ENCODE measurements around the gene KIDINS220. TPM values are rescaled to one million over a fixed set of nuclear protein-coding genes. Genes with fewer than 3 reads are reported as not detected.
A peak's percentile ranks its signal among the peaks of the same experiment; 100 is the strongest.

Gene KIDINS220
- total and polyA plus RNA-seq, 8 donors, result 60.5 to 113 (median 95.0) TPM

DNA sequence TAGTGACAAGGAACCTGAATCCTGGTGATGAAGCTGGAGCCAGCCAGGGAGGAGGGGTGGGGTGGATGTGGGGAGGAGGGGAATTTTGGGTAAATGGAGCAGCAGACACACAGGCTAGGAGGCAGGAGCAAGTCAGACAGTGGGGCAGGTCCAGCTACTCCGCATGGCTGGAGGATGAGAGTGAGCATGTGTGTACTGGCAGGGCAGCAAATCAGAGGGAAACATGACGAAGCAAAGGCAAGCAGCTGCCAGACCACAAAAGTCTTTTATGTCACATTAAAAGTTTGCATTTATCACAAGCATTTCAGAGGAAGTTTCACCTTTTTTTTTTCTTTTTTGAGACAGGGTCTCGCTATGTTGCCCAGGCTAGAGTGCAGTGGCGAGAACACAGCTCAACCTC is 11.9 kb upstream of the KIDINS220 start:
- ATAC-seq (peak; percentile 45), DNase-seq (no peak)
- Histone ChIP-seq H3K36me3 (no peaks in the 10 kb centered on the region), H3K4me3 (no peak overlapping the region), H3K27me3 (no peaks in the 10 kb centered on the region), H3K27ac (no peak overlapping the region), H3K9me3 (no peaks in the 10 kb centered on the region), H3K4me1 (no peaks in the 10 kb centered on the region)
- TF ChIP-seq, protein P1, sequence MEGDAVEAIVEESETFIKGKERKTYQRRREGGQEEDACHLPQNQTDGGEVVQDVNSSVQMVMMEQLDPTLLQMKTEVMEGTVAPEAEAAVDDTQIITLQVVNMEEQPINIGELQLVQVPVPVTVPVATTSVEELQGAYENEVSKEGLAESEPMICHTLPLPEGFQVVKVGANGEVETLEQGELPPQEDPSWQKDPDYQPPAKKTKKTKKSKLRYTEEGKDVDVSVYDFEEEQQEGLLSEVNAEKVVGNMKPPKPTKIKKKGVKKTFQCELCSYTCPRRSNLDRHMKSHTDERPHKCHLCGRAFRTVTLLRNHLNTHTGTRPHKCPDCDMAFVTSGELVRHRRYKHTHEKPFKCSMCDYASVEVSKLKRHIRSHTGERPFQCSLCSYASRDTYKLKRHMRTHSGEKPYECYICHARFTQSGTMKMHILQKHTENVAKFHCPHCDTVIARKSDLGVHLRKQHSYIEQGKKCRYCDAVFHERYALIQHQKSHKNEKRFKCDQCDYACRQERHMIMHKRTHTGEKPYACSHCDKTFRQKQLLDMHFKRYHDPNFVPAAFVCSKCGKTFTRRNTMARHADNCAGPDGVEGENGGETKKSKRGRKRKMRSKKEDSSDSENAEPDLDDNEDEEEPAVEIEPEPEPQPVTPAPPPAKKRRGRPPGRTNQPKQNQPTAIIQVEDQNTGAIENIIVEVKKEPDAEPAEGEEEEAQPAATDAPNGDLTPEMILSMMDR (IDR thresholded peaks at IDR 0.05), result no peak
- intact Hi-C loops (cut with DNase I), result no loop called here

DNA sequence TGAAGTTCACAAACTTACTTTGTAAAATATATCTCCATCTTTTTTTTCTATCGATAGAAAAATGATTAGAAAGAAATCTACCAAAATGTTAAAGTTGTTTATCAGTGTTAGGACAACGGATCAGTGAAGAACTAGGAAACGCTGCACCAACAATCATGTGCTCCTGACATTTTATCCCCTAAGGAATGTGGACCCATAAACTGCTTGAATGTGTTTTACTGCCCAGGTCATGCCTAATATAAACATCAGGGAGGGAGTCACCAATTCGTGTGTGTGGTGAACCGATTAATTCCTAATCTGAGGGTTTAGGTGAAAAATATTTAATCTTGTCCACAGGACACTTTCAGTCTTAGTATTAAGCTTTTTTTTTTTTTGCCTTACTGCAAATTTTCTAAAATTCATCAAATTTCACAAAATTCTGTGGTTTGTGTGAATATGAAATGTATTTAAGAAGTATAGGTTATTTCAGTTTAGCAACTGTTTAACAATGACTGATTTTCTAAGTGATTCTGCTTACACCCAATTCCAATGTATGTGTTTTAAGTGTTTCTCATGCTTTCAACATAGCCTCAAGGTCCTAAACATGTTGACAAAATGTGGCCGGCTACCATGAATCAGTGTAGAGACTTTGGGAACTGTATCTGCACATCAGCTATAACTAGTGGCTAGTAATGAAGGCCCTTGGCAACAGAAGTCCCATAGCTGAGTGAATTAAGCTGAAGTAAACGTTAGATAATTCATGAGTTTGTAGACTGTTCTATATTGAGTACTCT is 11.1 kb upstream of the KIDINS220 start:
- H3K9me3 ChIP-seq, result no peaks in the 10 kb centered on the region
- ATAC-seq, result no peak
- H3K36me3 ChIP-seq, result no peaks in the 10 kb centered on the region
- intact Hi-C loops (cut with DNase I), result no loop called here
- TF ChIP-seq, protein P1 (IDR thresholded peaks at IDR 0.05), result no peak
- H3K4me1 ChIP-seq, result no peaks in the 10 kb centered on the region
- no peak for DNase-seq
- no peak overlapping the region for H3K4me3 ChIP-seq
- H3K27me3 ChIP-seq, result no peaks in the 10 kb centered on the region
- no peak overlapping the region for H3K27ac ChIP-seq

DNA sequence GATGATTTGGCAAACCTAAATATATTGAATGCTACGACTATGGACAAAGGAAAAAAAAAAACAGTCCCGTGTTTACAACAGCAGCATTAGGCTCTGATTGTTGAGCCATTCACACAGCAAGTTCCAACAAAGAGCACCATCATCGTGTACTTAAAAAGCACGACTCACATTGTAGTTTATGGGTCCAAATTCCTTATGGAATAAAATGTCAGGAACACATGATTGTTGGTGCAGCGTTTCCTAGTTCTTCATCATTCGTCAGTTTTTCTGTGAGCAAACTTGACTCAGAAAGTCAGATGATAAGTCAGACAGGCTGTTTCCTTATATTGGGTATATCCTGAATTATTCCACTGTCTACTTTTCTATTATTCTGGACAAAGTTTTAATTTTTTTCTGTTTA is 10.0 kb upstream of the KIDINS220 start:
- DNase-seq (no peak), ATAC-seq (no peak)
- Histone ChIP-seq H3K36me3 (no peaks in the 10 kb centered on the region), H3K27me3 (no peaks in the 10 kb centered on the region), H3K4me3 (no peak overlapping the region), H3K27ac (no peak overlapping the region), H3K9me3 (no peaks in the 10 kb centered on the region), H3K4me1 (no peaks in the 10 kb centered on the region)
- TF ChIP-seq, protein P1 (IDR thresholded peaks at IDR 0.05), result no peak
- intact Hi-C loops (cut with DNase I), result no loop called here

DNA sequence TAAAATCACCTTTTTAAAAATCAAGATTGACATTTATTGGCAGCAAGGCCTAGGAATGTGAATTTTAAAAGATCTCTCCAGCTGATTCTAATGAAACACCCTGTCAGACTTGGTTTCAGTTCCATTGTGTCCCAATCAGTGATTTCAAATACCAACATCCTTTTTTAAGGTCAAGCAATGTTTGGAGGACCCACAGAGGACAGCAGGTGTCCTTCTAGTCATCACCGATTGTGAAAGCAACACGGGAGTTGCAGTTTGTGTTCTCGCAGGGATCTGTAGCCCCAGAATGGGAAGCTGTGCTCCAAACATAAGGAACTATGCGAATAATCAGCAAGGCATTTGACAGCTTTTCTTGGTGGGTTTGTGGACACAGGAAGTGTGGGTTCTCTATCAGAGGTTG is 4.5 kb upstream of the KIDINS220 start:
- H3K27ac ChIP-seq, result no peak overlapping the region
- no peak overlapping the region for H3K4me3 ChIP-seq
- peaks cover 0 to 16% of the 10 kb centered on the region in 2 donors for H3K4me1 ChIP-seq
- TF ChIP-seq, protein P1 (IDR thresholded peaks at IDR 0.05), result no peak
- H3K27me3 ChIP-seq, result no peaks in the 10 kb centered on the region
- ATAC-seq (no peak), DNase-seq (no peak)
- no peaks in the 10 kb centered on the region for H3K9me3 ChIP-seq
- no peaks in the 10 kb centered on the region for H3K36me3 ChIP-seq
- intact Hi-C loops (cut with DNase I), result no loop called here

DNA sequence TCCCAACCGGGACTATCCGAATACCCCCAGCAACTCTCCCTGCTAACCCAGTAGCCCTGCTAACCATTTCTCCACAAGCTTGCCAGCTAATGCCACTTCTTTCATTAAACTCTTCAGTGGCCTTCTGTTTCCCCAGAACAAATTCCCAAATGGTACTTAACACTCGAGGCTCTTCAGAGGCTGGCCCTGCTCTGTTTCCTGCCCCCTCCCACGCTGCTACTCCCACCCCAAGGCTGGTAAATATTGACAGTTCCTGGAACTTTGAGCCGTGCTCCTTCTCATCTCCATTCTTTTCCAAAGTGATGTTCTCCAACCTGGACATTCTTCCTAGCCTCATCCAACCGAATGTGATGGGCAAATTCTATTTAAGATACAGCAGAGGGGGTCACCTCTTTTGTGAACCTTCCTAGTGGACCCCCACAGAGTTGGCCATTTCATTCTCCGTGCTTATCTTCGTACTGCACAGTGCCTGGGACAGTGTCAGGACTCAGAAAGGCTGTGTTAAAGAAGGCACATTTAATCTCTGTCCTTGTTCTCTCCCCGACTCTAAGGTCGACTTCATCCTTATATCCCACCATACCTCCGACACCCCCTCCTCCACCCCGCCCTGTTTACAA is 3.2 kb upstream of the KIDINS220 start:
- DNase-seq (peak in 1 of 4 donors; percentile 39), ATAC-seq (peak; percentile 23)
- Histone ChIP-seq H3K27ac (no peak overlapping the region), H3K36me3 (no peaks in the 10 kb centered on the region), H3K4me3 (no peak overlapping the region), H3K27me3 (no peaks in the 10 kb centered on the region), H3K9me3 (no peaks in the 10 kb centered on the region), H3K4me1 (peaks cover 6 to 27% of the 10 kb centered on the region in 2 donors)
- intact Hi-C loops (cut with DNase I), result no loop called here
- TF ChIP-seq, protein P1 (IDR thresholded peaks at IDR 0.05), result no peak

All from left lung (tissue), 10 donors.